Thoracic aorta (tissue), 2 donors: ENCODE measurements around the gene SP5. TPM values are rescaled to one million over a fixed set of nuclear protein-coding genes. Genes with fewer than 3 reads are reported as not detected.
"Not testable (repeated sequence)": the region's sequence is repeated elsewhere in the genome, so short reads cannot be mapped to it uniquely, and the experiment has no call there.

ENCODE experiments used
- ATAC-seq: fragments of 150-250 bp; one replicate; pipeline ENCODE4 v1.8.0; 2017; ENCODE audit warnings: low read depth; ENCODE audit not compliant: insufficient number of reproducible peaks, low FRiP score
- DNase-seq: peaks from one replicate; pipeline ENCODE4 v3.0.0-alpha.2; 2020; ENCODE audit warnings: low spot score
- H3K27ac ChIP-seq, 2 donors: fragments of 200-600 bp; sonication (generic); 1 replicate in 1 of 2; 2 replicates in 1 of 2; pipeline ENCODE4 v1.5.1; 2016; ENCODE audit warnings: mild to moderate bottlenecking in 2 of 2, moderate library complexity in 2 of 2
- H3K27me3 ChIP-seq: fragments of 200-600 bp; sonication (generic); replicated peaks from 2 replicates; pipeline ENCODE4 v1.6.0; 2016; ENCODE audit warnings: mild to moderate bottlenecking; ENCODE audit not compliant: insufficient read depth
- H3K36me3 ChIP-seq: fragments of 200-600 bp; sonication (generic); one replicate; pipeline ENCODE4 v1.5.1; 2016
- H3K4me1 ChIP-seq, 2 donors: fragments of 200-600 bp; sonication (generic); 1 replicate in 1 of 2; 2 replicates in 1 of 2; pipeline versions ENCODE4 v1.5.1 to v1.6.0; 2016; ENCODE audit warnings: low read depth in 2 of 2, mild to moderate bottlenecking in 1 of 2; ENCODE audit not compliant: control insufficient read depth in 1 of 2
- H3K4me3 ChIP-seq: fragments of 200-600 bp; sonication (generic); 2 replicates; pipeline ENCODE4 v1.5.1; 2016; ENCODE audit warnings: mild to moderate bottlenecking
- H3K9me3 ChIP-seq: fragments of 200-600 bp; sonication (generic); 2 replicates; pipeline ENCODE4 v1.5.1; 2016
- CTCF ChIP-seq: fragments of 200-600 bp; sonication (generic); IDR thresholded peaks from one replicate; pipeline ENCODE4 v1.5.1; 2019; ENCODE audit warnings: antibody characterized with exemption
- total RNA-seq, 2 donors: library from RNA; depleted of rRNA; stranded (reverse); fragments of >200 nt; gene quantifications; one replicate each; pipeline versions ENCODE4 v1.1.0 to v1.2.3, GENCODE V29; 2016

Gene SP5
- total RNA-seq: not detected

GRCh38 chr2:170715062-170715931 is at the start of gene SP5:
TSS of gene SP5 (plus strand) at chr2:170715337. CDS start at chr2:170715513, 176 bp downstream.
- Histone ChIP-seq H3K27me3 (no peaks in the 10 kb centered on the region), H3K9me3 (no peaks in the 10 kb centered on the region), H3K4me1 (peaks cover 25 to 40% of the 10 kb centered on the region in 2 donors), H3K4me3 (peak within 1 kb of the TSS; percentile 70), H3K36me3 (no peaks in the 10 kb centered on the region), H3K27ac (no peak within 1 kb of the TSS)
- no peak for DNase-seq
- TF ChIP-seq CTCF: no peak
- no peak for ATAC-seq

DNA sequence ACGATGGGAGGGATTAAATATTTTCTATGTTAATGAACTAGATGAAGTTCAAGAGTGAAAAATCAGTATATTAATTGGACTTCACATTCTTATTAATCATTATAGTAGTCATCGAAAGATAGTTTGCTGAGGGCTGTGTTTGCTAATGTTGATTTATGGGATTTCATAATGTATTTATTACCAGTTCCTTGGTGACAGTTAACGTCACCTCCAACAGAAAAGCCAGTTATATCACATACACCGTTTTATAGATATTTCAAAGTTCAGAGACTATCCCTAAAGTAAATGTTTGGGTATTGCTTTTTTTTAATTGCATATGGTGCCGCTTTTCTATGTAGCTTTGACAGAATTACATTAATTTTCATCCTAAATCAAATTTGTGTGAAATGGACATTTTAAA is 49.4 kb upstream of the SP5 start:
- H3K4me3 ChIP-seq: no peak overlapping the region
- no peaks in the 10 kb centered on the region for H3K27me3 ChIP-seq
- ATAC-seq (no peak), DNase-seq (no peak)
- H3K9me3 ChIP-seq: no peaks in the 10 kb centered on the region
- TF ChIP-seq CTCF: no peak
- H3K27ac ChIP-seq: no peak overlapping the region
- H3K4me1 ChIP-seq: no peaks in the 10 kb centered on the region
- no peaks in the 10 kb centered on the region for H3K36me3 ChIP-seq

DNA sequence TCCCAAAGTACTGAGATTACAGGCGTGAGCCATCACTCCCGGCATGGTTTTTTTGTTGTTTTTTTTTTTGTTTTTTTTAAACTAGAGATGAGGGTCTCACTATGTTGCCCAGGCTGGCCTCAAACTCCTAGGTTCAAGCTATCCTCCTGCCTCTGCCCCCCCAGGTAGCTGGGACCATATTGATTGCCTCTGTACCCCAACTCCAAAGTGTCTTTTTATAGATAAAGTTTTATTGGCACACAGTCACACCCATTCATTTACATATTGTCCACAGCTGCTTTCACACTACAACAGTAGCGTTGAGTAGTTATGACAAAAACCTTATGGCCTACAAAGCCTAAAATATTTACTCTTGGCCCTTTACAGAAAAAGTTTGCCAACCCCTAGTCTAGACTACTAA is 45.2 kb upstream of the SP5 start:
- Histone ChIP-seq H3K27me3 (no peaks in the 10 kb centered on the region), H3K27ac (no peak overlapping the region), H3K4me3 (no peak overlapping the region), H3K4me1 (no peaks in the 10 kb centered on the region), H3K36me3 (no peaks in the 10 kb centered on the region), H3K9me3 (no peaks in the 10 kb centered on the region)
- DNase-seq: no peak
- no peak for TF ChIP-seq CTCF
- no peak for ATAC-seq

GRCh38 chr2:170670651-170671050 is 44.5 kb upstream of the SP5 start:
- no peak for DNase-seq
- Histone ChIP-seq H3K9me3 (no peaks in the 10 kb centered on the region), H3K4me3 (no peak overlapping the region), H3K4me1 (no peaks in the 10 kb centered on the region), H3K27ac (no peak overlapping the region), H3K27me3 (no peaks in the 10 kb centered on the region), H3K36me3 (no peaks in the 10 kb centered on the region)
- TF ChIP-seq CTCF: no peak
- no peak for ATAC-seq

GRCh38 chr2:170671079-170671478 is 44.1 kb upstream of the SP5 start:
- Histone ChIP-seq H3K9me3 (no peaks in the 10 kb centered on the region), H3K4me3 (no peak overlapping the region), H3K27me3 (no peaks in the 10 kb centered on the region), H3K27ac (no peak overlapping the region), H3K4me1 (no peaks in the 10 kb centered on the region), H3K36me3 (no peaks in the 10 kb centered on the region)
- ATAC-seq: no peak
- no peak for DNase-seq
- TF ChIP-seq CTCF: no peak

GRCh38 chr2:170674282-170674681 is 40.9 kb upstream of the SP5 start:
- not testable (repeated sequence) for H3K27me3 ChIP-seq, ATAC-seq, H3K9me3 ChIP-seq, H3K27ac ChIP-seq, H3K4me1 ChIP-seq, DNase-seq, H3K36me3 ChIP-seq, H3K4me3 ChIP-seq
